ENCODE data around the gene CHSY1.

The CHSY1 gene

DNA sequence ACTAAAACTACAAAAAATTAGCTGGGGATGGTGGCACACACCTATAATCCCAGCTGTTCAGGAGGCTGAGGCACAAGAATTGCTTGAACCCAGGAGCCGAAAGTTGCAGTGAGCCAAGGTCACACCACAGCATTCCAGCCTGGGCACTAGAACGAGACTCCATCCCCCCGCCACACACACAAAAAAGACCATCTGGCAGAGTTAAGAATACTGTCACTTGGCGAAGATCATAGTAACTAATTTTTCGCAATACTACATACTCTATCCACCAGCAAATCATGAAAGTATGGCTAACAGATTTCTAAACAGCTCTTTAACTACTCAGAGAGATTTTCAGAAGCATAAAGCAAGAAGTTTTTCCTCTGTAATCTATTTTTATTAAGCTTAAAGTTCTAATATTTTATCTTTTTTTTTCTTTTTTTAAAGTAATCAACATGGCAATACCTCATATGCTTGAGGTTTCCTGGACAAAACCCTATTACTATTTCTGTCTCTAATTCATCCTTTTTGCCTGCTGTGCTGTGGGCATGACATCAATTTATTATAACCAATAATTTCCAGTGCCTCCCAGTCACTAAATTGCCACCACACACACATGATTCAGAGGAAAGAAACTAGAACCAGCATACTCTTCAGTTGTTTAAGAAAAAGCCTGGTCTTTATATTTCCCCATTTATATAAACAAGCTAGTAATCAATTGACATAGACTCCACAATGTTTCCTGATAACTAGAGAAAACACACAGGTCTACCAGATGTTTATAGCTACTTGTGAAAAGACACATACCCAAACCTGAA, 46.9 kb downstream of the CHSY1 start:
- Histone ChIP-seq H2AFZ (ENCODE audit: low read depth, low read length) (no peak overlapping the region), H3K4me3 (ENCODE audit: low read length) (no peak overlapping the region), H3K4me1 (ENCODE audit: insufficient read depth, low read length) (peaks cover 19% of the 10 kb centered on the region), H3K27me3 (ENCODE audit: insufficient read depth, low read length) (no peaks in the 10 kb centered on the region), H3K9me3 (ENCODE audit: low read length) (no peaks in the 10 kb centered on the region), H3K36me3 (ENCODE audit: insufficient read depth, low read length) (peaks cover 3% of the 10 kb centered on the region)

DNA sequence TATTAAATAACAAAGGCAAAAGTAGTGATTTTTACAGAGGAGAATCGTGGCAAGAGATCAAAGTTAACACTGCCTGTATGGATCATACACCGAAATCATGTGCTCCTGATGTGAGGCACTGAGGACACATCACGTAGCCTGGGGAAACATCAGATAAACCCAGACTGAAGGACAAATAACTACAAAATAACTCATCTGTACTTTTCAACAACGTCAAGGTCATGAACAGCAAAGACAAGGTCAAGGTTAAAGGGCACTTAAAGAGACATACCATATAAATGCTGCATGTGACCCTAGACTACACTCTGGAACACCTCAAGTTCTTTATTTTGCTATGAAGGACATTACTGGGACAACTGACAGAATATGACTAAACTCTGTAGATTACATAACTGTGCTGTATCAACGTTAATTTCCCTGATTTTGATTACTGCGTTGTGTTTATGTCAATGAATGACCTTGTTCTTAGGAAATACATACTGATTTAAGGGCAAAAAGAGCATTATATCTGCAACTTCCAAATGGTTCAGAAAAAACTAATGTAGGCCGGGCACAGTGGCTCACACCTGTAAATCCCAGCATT, 48.1 kb downstream of the CHSY1 start:
- H3K4me1 ChIP-seq (ENCODE audit: insufficient read depth, low read length): peaks cover 16% of the 10 kb centered on the region
- no peak overlapping the region for H2AFZ ChIP-seq (ENCODE audit: low read depth, low read length)
- H3K4me3 ChIP-seq (ENCODE audit: low read length): no peak overlapping the region
- no peaks in the 10 kb centered on the region for H3K9me3 ChIP-seq (ENCODE audit: low read length)
- peaks cover 3% of the 10 kb centered on the region for H3K36me3 ChIP-seq (ENCODE audit: insufficient read depth, low read length)
- no peaks in the 10 kb centered on the region for H3K27me3 ChIP-seq (ENCODE audit: insufficient read depth, low read length)

DNA sequence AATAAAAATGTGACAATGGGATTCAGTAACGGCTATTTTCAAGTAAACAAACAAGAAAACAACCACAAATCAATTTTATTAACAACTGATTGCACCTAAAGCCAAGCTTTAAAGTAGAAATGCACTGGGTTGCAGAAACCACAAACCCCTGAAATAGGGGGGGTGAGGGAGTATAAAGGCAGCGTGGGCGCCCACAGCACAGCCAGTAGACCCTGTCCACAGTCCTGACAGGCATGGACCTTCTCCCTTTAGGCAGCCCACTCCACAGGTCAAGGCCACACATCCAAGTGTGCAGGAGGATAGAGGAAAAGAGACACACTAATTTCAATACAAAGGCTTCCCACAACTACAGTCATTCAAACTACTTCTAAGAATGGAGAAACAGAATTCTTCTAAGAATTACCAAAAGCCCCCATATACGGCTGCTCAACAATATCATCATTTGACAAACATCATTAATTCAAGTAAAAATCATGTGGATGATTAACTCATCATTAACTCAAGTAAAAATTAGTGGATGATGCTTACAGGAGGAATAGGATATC, 48.7 kb downstream of the CHSY1 start:
- peaks cover 16% of the 10 kb centered on the region for H3K4me1 ChIP-seq (ENCODE audit: insufficient read depth, low read length)
- H3K27me3 ChIP-seq (ENCODE audit: insufficient read depth, low read length): no peaks in the 10 kb centered on the region
- peaks cover 3% of the 10 kb centered on the region for H3K36me3 ChIP-seq (ENCODE audit: insufficient read depth, low read length)

DNA sequence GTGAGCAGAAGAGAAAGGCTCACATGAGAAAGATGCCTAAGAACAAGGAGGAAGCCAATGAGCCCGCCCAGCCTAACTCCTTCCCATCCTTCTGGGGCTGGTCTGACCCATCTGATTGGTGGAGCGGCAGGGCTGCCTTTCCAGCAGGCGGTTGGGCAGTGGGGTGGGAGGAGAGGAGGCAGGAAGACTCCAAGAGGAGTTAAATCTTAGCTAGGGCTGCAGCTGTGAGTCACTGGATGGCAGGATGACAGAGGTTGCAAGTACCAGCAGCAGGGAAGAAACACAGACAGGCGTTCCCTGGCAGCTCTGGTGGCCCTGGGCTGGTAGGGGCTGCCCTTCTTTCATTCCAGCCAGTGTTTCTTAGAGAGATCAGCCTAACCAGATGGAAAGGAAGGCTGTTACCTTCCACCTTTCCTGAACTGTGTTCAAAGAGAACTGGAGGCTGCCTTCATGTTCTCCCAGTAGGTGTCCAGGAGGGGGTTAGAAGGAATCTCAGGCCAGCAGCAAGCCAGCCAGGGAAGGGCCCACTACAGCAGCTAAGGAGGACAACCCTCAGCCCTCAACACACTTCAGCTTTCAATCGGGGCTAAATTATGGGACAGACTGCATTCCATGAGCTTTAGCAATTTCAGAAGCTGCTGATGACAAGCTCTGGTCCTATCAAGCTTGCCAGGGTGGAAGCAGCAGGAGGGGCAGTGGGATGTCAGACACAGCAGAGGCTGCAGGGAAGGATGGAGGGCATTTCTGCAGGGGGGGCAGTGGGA, 50.3 kb downstream of the CHSY1 start:
- Histone ChIP-seq H3K4me3 (ENCODE audit: low read length) (no peak overlapping the region), H3K9me3 (ENCODE audit: low read length) (no peaks in the 10 kb centered on the region), H3K4me1 (ENCODE audit: insufficient read depth, low read length) (peaks cover 16% of the 10 kb centered on the region), H3K27me3 (ENCODE audit: insufficient read depth, low read length) (no peaks in the 10 kb centered on the region), H3K36me3 (ENCODE audit: insufficient read depth, low read length) (peaks cover 3% of the 10 kb centered on the region), H2AFZ (ENCODE audit: low read depth, low read length) (no peak overlapping the region)

More for the DNA sequence above, 48.7 kb downstream of the CHSY1 start:
- no peak overlapping the region for H3K4me3 ChIP-seq (ENCODE audit: low read length)
- H2AFZ ChIP-seq (ENCODE audit: low read depth, low read length): no peak overlapping the region
- H3K9me3 ChIP-seq (ENCODE audit: low read length): no peaks in the 10 kb centered on the region

DNA sequence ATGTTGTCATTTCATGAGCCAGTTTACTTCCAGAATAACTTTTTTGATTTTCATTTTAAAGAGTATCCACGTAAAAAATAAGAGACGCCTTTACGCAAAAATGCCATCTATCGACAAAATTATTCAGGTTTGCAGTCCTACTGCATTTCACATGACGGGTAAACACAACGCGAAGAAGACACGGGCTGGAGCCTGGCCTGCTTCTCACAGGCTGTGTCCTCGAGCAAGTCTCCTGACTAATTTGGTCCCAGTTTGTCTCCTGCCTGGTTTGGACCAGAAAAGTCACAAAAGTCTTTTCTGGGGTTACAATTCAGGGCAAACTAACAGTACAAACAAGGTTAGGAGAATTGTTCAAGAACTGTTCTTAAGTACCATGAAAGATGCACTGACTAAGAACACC, 51.7 kb downstream of the CHSY1 start:
- Histone ChIP-seq H3K27me3 (ENCODE audit: insufficient read depth, low read length) (no peaks in the 10 kb centered on the region), H3K36me3 (ENCODE audit: insufficient read depth, low read length) (no peaks in the 10 kb centered on the region), H3K4me3 (ENCODE audit: low read length) (no peak overlapping the region), H3K9me3 (ENCODE audit: low read length) (no peaks in the 10 kb centered on the region), H2AFZ (ENCODE audit: low read depth, low read length) (no peak overlapping the region), H3K4me1 (ENCODE audit: insufficient read depth, low read length) (peaks cover 16% of the 10 kb centered on the region)

DNA sequence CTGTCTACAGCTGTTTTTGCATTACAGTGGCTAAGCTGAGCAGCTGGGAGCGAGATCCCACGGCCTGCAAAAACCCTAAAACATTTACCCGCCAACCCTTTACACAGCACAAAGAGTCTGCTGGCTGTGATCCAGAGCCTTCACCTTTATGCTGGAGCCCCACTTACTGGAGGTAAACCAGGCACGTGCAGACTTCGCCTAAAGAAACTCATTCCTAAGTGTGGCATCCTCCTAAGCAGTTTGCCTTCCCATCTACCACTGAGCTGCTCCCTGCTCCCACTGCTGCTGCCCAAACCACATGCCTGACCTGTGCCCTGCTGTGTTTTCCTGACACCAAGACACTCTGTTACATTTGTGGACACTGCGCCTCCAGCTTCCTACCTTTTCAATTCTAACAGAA, 53.0 kb downstream of the CHSY1 start:
- Histone ChIP-seq H3K4me1 (ENCODE audit: insufficient read depth, low read length) (peaks cover 16% of the 10 kb centered on the region), H2AFZ (ENCODE audit: low read depth, low read length) (no peak overlapping the region), H3K4me3 (ENCODE audit: low read length) (no peak overlapping the region), H3K36me3 (ENCODE audit: insufficient read depth, low read length) (no peaks in the 10 kb centered on the region), H3K27me3 (ENCODE audit: insufficient read depth, low read length) (no peaks in the 10 kb centered on the region), H3K9me3 (ENCODE audit: low read length) (no peaks in the 10 kb centered on the region)

DNA sequence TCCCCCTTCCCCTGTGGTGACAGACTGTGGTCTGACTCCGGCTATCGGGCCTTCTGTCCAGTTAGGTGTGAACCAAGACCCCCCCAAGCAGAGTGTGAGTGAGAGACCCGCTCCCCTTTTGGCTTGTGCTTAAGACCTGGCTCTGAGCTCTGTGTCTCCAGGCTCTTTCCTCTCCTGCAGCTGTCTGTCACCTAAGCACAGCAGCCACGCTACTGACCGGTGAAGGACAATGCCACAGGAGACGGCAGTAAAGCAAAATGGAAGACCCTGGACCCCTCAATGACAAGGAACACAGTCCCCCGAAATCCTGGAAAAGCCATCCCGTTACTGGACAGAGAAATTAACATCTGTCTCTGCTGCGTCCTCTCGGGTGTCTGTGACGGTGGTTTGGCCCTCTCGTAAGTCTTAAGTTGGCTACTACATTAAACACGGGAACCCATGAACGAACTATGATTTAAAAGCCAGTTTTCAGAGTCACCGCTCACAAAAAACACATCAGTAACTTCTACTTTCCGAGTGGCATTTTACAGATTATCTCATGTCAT, 53.7 kb downstream of the CHSY1 start:
- Histone ChIP-seq H3K36me3 (ENCODE audit: insufficient read depth, low read length) (no peaks in the 10 kb centered on the region), H3K4me3 (ENCODE audit: low read length) (no peak overlapping the region), H3K4me1 (ENCODE audit: insufficient read depth, low read length) (peaks cover 15% of the 10 kb centered on the region), H3K27me3 (ENCODE audit: insufficient read depth, low read length) (no peaks in the 10 kb centered on the region), H3K9me3 (ENCODE audit: low read length) (no peaks in the 10 kb centered on the region), H2AFZ (ENCODE audit: low read depth, low read length) (no peak overlapping the region)

DNA sequence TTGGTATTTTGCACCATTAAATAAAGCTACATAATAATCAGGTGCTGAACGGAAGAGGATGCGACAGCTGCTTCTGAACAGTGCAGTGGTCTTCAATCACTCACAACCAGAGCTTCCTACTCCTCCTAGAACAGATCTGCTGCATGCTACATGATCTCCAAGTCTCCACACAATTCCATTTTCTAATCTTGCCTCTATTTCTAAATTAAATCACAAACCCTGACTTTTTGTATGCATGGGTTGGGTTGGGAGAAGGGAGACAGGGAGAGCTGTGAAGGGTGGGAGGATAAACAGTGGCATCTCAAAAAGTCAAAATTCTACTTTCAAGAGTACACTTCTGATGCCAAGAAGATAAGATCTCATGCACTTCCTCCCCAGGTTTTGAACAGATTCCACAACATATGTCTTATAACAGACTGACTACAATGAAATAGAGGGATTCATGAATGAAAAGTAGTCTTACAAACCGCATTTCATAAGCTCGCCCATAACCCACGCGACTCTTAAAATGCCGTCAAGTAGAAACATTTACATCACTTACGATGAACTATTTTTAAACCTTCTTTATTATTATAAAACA, 57.2 kb downstream of the CHSY1 start:
- H3K4me3 ChIP-seq (ENCODE audit: low read length): no peak overlapping the region
- H3K4me1 ChIP-seq (ENCODE audit: insufficient read depth, low read length): peaks cover 4% of the 10 kb centered on the region
- no peaks in the 10 kb centered on the region for H3K9me3 ChIP-seq (ENCODE audit: low read length)
- no peak overlapping the region for H2AFZ ChIP-seq (ENCODE audit: low read depth, low read length)
- H3K27me3 ChIP-seq (ENCODE audit: insufficient read depth, low read length): no peaks in the 10 kb centered on the region
- H3K36me3 ChIP-seq (ENCODE audit: insufficient read depth, low read length): no peaks in the 10 kb centered on the region

DNA sequence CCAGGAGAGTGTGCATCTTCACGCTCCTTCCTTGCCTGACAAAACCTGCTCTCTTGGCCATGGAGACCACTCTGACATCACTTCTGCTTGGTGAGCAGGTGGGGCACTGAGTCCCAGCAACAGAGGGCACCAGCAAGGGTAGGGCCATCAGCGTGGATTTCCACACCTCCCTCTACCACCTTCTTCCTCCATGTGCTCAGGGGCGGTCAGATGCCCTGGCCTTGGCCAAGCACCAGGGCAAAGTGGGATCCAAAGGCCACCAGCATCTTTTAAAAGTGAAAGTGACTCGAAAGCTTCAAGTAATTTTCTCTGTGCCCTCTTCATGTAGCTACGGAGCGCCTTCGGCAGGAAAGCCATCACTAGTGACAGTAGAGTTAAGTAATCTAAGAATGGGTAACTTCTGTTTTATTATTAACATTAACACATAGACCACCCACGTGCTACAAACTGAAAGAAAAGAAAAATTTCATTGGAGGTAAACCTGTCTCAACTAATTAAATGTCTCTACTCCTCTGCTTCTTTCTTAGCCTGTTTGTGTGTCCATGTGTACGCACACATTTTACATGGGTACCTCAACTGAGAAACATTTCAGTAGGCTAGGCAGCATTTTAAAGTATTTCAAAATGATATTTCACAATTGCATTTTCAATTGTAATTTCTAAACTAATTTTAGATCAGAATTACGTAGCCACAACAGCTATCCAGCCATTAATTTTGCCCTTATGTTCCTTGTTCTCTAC, 57.9 kb downstream of the CHSY1 start:
- H3K9me3 ChIP-seq (ENCODE audit: low read length): no peaks in the 10 kb centered on the region
- H3K36me3 ChIP-seq (ENCODE audit: insufficient read depth, low read length): no peaks in the 10 kb centered on the region
- peaks cover 4% of the 10 kb centered on the region for H3K4me1 ChIP-seq (ENCODE audit: insufficient read depth, low read length)
- H3K27me3 ChIP-seq (ENCODE audit: insufficient read depth, low read length): no peaks in the 10 kb centered on the region
- H2AFZ ChIP-seq (ENCODE audit: low read depth, low read length): no peak overlapping the region
- no peak overlapping the region for H3K4me3 ChIP-seq (ENCODE audit: low read length)

DNA sequence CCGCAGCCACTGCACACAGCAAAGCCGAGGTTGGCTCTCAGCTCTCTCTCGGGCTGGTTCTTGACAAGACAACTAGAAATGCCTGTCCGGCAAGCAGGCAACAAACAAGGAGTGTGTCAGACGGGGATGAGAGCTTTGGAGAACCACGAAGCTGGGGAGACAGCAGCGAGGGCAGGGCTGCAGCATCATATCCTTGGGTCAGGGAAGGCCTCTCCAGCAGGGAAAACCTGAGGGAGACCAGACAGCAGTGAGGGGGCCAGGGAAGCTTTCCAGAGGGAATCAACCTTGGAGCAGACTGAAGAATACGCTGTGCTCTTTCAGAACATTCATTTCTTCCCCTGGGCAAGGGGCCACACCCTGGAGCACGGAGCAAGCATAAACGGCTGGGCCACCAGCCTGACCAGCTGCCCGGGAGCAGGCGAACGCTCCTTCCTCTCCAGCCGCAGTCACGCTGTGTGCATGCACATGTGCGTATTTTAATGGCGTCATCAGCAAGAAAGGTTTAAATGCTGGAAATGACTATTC, 58.7 kb downstream of the CHSY1 start:
- H3K4me3 ChIP-seq (ENCODE audit: low read length): no peak overlapping the region
- no peaks in the 10 kb centered on the region for H3K27me3 ChIP-seq (ENCODE audit: insufficient read depth, low read length)
- H3K9me3 ChIP-seq (ENCODE audit: low read length): no peaks in the 10 kb centered on the region
- H3K4me1 ChIP-seq (ENCODE audit: insufficient read depth, low read length): peaks cover 3% of the 10 kb centered on the region
- H2AFZ ChIP-seq (ENCODE audit: low read depth, low read length): no peak overlapping the region
- H3K36me3 ChIP-seq (ENCODE audit: insufficient read depth, low read length): no peaks in the 10 kb centered on the region

DNA sequence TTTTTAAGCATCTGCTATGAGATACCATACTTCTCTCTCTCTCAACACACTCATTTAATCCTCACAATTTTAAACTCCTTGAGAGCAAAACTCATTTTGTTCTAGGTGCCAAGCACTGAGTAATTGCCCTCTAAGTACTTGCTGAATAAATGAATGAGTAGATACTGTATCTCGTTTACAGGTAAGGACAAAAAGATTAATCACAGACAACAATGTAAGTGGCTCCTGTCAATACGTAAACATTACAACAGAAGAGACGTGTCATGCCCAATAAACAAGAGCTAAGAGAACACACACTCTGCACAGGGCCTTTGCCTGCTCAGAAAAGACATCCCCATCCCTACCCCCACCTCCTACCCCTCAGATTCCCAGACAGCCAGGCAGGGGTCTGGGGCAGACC, 59.8 kb downstream of the CHSY1 start:
- no peaks in the 10 kb centered on the region for H3K36me3 ChIP-seq (ENCODE audit: insufficient read depth, low read length)
- H2AFZ ChIP-seq (ENCODE audit: low read depth, low read length): no peak overlapping the region
- H3K27me3 ChIP-seq (ENCODE audit: insufficient read depth, low read length): no peaks in the 10 kb centered on the region
- no peaks in the 10 kb centered on the region for H3K9me3 ChIP-seq (ENCODE audit: low read length)
- H3K4me1 ChIP-seq (ENCODE audit: insufficient read depth, low read length): peaks cover 3% of the 10 kb centered on the region
- no peak overlapping the region for H3K4me3 ChIP-seq (ENCODE audit: low read length)

DNA sequence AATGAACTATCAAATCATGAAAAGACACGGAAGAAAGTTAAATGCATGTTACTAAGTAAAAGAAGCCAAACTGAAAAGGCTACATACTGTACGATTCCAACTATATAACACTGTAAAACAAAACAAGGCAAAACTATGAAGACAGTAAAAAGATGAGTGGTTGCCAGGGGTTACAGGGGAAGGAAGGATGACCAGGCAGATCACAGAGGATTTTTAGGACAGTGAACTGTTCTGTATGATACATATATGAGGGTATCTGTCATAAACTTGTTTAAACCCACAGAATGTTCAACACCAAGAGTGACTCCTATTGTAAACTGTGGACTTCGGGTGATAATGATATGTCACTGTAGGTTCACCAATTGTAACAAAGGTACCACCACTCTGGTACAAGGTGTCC, 60.6 kb downstream of the CHSY1 start:
- Histone ChIP-seq H3K4me3 (ENCODE audit: low read length) (no peak overlapping the region), H2AFZ (ENCODE audit: low read depth, low read length) (no peak overlapping the region), H3K27me3 (ENCODE audit: insufficient read depth, low read length) (no peaks in the 10 kb centered on the region), H3K4me1 (ENCODE audit: insufficient read depth, low read length) (peaks cover 3% of the 10 kb centered on the region), H3K36me3 (ENCODE audit: insufficient read depth, low read length) (no peaks in the 10 kb centered on the region), H3K9me3 (ENCODE audit: low read length) (no peaks in the 10 kb centered on the region)
